Fibroblast of peridontal ligament (primary cell): ENCODE measurements around the gene TCEAL9.
"Not testable (repeated sequence)": the region's sequence is repeated elsewhere in the genome, so short reads cannot be mapped to it uniquely, and the experiment has no call there.

Experiments used
- DNase-seq: peaks from one replicate; pipeline ENCODE4 v3.0.0-alpha.2; 2010; ENCODE audit errors: extremely low read depth

The TCEAL9 gene

DNA sequence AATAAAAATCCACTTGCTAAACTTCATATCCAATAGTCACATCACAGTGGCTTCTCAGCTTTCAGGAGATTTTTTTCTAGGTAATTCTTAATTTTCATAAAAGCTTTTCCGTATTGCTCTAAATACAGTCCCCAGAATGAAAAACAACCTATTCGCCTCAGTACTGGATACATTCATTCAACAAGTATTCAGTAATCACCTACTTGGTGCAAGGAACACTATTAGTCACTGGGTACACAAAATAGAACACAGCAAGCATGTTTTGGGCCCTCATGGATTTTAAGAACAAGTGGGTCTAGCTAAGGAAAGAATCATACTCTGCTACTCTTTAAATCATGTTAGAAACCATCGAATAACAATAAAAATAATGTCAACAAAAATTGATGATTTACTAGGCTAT lies 17.3 kb downstream of the TCEAL9 start:
- no peak for DNase-seq

DNA sequence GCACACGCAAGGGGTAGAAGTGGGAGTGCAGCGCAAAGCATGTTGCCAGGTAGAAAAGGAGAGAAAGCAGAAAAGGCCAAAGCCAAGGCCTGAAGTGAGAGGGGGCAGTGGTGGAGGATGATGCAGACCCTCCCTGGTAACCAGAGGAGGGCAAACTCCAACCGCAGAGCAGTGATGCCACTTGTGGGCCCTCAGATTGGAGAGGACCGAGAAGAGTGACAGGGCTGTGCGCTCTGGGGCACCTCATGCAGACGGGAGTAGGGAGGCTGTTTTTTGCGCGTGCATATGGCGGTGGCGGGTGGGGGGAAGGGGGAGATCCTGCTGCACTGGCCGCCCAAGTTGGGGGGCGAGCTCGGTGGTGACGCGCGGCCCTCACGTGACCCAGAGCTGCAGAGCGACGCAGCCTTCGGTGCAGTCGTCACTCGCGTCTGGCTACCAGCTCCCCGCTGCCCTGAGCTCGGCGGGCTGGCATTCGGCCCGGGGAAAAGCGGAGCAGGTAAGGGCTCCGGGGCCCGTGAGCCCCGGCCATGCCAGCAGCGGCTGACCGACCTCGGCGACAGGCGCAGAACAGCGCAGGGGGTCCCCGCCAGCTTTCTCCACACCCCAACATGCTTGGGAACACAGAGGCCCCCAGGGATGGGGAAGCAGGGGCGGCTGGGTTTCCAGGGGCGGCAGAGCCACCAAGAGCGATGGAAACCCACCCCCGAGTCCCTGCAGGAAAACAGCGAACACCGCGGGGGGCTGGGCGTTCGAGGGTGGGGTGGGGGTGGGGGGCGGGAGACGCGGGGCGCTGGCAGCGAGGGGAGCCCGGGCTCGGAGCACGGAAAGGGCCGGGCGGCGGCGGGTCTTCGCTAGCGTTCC lies 20.0 kb downstream of the TCEAL9 start, which contains the start of gene BEX3:
Gene BEX3, plus strand, starts transcription at position 421 of the 861 bp plus-strand sequence. CDS start 984 bp downstream, outside the sequence.
- DNase-seq: peak; percentile 53

DNA sequence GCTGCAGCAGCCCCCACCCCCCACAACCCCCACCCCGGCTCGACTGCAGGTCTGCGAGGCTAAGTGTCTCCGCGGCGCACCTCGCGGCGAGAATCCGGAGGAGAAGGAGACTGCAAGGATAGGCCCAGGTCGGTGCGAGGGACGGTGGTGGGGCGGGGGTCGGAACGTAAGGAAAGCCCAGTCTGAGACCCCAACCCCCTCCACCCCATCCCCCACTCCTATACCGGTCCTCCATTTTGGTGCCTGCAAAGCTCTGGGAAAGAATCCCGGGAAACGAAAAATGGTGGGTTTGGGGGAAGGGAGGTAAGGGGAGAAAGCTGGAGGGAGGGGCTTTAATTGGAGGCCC lies 20.6 kb downstream of the TCEAL9 start:
- DNase-seq: peak; percentile 44

DNA sequence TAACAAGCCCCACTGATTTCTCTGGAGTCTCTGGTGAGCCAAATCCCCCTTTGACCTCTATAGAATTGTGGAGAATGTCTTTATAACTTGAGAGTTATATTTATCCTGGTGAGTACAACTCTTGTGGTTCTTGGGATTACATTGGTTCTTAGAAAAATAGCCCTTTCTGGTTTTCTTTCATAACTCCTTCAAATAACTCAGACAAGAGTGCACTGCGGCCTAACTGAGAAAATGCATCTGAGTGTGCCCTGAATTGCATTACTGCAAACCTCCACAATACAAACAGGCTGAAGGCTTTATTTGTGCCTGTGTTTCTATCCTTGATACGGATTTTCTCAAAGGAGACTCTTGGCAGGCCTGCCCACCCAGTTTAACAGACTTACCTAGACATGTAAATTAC lies 22.7 kb downstream of the TCEAL9 start:
- DNase-seq: peak; percentile 54

DNA sequence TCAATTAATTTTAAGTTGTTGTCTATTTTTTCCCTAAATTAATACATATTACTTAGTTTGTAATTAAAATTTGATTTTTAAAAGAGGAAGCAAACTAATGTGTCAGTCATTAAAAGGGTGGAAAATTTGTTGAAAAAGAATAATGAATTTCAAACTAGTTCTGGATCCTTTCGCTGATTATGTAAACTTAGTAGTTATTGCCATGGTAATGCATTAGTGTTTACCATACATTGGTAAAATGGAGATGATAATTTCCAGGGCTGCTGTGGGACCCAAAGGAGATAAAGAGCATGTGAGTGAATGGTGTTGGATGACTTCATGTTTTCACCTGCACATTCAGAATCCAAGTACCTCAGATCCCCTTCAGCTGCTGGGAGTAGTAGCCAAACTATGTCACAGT lies 26.6 kb downstream of the TCEAL9 start:
- no peak for DNase-seq

DNA sequence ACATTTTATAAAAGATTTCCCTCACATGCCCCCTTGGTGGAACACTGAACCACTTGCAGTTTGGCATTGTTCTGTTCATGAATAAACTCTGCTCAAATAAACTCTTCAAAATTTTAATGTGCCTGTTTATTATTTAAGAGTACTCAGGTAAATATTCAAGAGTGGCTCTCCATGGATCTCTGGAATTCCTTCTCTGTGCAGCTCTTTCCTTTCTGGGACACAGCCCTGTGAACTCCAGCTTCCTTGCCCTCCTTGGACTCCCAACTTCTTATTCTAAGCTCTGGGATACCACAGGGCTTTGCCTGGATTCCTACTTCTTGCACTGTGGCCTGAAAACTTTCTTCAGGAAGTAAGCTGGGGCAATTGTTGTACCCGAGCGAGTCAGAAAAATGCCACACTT lies 28.4 kb downstream of the TCEAL9 start:
- no peak for DNase-seq

DNA sequence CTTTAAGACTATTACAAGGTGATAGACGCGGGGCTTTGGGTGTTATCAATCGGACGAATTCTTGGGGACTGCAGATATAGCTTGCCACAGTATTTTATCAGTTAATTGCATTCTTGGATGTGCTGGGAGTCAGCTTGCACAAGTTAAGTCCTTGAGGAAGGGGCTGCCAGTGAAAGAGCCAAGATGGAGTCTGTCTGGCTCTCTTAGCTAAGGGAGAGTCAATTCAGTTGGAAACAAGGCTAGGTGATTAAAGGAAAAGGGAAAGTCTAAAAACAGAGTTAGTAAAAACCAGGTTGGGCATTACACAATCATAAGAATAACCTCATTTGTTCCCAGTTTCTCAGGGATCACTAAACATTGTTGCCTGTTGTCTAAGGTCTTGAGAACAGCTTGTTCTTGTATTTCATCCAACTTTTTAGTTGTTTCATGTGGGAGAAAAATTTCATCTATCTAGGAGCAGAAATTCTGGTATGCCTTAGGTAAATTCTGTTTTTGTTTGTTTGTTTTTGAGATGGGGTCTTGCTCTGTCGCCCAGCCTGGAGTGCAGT lies 29.1 kb downstream of the TCEAL9 start:
- not testable (repeated sequence) for DNase-seq

DNA sequence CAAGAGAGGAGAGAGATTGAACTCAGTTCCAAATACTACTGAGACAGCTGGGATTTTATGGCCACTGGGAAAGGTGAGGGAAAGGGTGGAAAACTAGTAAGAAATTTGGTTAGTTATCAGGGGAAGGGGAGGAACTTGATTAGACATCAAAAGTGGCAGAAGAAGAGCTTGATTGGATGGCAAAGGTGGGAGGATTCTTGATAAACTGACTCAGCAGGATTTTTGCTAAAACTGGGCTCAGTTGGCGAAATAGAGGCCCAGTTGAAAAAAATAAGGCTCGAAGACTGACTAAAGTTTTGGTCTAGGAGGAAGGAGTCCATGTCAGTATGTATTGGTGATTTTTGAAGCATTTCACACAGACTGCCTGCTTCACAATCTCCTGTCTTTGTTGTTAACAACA lies 30.0 kb downstream of the TCEAL9 start:
- DNase-seq: no peak

DNA sequence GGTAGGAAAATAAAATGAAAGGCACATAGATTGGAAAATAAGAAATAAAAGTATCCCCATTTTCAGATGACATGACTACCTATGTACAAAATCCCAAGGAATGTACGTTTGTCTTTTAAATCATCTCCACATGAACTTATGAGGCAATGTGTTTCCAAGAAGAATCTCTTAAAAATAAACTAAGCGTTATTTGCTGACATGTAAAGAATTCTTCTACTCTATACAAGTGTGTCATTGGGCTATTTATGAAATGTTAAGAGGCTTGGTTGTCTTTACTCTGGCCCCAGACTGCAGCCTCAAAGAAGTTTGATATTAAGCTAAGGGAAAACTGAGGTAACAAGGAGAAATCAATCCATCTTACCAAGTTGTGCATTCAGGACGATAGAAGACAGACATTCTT lies 37.2 kb downstream of the TCEAL9 start:
- DNase-seq: no peak

DNA sequence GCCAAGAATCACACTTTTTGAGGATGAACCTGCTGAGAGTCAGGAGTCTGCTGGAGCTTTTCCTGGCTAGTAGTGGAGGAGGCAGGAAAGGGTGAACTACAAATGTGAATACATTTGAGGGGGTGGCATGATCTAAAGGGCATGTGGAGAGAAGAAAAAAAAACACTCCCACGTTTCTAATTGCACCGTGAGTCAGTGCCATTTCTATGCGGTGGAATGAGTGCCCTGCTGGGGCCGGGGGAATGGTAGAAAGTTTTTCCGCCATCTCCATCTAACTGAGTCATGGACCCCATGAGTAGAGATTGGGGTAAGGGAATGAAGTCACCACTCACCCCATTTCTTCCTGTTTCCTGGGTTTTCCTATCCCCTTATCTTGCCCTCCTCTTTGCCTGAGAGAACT lies 39.9 kb downstream of the TCEAL9 start:
- DNase-seq: peak; percentile 53

DNA sequence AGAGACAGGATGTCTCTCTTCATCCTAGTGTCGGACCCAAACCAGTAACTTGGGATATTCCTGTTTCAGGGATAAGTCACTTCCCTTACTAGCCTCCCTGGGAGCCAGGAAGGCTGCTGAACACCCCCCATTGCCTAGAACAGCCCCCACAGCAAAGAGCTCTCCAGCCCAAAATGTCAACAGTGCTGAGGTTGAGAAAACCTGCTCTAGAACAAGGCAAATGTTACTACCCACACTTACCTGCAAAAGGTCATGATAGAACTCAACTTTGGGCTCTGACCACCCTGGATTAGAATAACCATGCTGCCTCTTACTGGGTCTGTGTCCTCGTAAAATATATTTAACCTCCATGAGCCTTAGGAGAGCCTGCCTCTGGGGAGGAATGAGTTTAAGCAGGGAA lies 40.4 kb downstream of the TCEAL9 start:
- DNase-seq: no peak

DNA sequence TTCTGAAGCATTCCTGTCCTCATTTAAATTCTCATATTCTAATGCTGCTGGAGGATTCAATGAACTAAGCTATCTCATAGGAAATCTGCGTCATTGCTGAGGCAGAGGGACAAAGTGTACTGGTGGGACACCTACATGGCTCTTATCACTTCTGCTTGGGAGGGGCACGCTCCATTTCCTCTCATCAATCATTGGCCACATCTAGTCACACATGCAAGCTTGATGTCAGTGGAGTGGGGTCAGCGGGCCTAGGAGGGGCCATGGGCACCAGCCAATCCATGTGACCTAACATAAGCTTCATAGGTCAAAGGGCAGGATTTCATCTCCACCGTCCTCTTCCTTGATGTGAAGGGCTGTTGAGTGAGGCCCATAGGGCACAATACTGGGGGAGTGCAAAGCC lies 41.4 kb downstream of the TCEAL9 start:
- DNase-seq: no peak

DNA sequence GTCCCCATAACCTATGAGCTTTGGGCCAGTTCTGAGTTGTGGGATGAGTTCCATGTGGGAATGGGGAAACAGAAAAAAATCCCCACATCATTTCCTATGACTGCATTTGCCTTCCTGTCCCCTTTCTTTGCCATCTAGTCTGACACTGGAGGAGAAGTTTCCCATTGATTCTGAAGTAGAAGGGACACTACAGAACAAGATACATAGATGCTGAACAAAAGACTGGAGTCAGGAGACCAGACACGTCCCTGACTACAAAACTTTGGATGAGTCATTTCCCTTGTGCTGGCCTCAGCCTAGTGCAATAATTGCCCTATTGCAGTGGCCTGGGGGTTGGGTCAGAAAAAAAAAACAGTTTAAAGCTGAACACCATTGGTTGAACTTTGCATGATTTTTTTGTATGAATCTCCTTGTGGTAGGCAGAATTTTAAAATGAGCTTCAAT lies 42.1 kb downstream of the TCEAL9 start:
- peak; percentile 85 for DNase-seq

DNA sequence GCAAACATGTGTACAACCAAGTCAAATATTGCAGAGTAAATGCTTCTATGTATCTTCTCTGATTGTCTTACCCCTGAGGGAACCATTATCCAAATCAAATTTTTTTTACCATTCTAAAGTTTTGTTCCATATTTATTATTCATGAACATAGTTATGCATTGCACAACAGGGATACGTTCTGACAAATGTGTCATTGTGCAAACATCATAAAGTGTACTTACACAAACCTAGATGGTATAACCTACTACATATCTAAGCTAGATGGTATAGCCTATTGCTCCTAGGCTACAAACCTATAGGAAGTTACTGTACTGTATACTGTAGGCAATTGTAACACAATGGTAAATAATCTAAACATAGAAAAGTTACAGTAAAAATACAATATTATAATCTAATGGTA lies 43.4 kb downstream of the TCEAL9 start:
- peak; percentile 9 for DNase-seq

DNA sequence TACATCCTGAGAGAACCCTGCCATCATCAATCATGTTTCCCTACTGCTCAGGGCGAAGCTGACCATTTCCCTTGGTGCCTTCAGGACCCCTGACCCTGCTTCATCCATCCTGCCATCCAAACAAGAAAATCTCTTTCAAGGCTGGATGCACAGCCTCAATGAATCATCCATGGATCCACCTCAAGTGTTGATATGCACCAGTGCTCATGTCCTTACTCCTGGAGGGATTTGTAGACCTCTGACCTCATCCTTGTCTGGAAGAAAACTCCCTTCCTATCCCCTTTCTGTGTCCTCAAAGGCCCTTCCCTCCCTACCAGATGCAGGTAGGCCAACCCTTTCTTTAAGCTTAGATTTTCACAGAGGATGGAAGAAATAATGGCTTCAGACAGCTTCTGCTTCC lies 44.6 kb downstream of the TCEAL9 start:
- DNase-seq: no peak

DNA sequence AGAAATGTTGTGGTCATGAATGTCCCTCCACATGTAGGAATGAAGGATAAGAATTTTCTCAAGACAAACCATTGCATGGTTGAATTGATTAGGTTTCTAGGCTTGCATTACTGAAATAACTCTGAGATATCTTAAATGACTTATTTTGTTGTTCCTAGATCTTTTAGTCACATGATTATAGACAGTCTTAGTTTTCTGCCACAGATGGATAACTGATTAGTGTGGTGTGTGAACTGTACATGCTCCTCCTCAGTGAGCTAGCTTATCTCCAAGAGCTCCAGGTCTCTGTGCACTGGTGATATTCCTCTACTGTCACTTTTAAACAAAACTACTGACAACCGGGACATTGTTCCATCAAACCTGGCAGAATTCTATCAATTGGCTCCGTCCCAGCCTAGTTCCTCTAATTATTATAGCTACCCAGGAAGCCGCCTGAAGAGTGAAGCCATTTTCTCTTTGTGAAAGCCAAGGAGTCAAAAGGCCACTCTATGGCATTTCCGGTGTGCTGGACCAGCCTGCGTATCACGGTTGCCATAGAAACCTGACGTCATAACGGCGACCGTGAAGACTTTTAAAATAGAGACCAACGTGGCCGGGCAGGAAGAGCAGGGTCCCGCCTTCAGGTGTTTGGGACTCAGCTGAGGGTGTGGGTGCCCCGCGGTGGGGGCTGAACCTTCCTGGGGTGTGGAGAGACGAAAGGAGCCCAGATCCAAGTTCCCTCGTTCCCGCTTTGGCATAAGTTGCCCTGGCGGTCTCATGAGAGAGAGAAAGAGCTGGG lies 48.1 kb downstream of the TCEAL9 start:
- peak; percentile 90 for DNase-seq

DNA sequence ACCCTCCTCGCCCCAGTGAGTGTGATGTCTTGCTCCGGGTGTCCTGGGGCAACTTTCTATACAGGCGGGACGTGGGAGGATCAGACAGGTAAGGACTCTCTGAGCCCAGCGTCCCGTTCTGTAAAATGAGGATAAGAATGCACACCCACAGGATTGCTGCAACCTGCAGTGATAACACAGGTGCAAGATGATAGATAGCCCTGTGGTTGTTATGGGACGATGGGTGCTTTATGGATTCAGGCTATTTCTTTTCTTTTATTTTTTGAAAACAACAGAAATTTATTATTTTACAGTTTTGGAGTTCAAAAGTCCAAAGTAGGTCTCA lies 48.7 kb downstream of the TCEAL9 start:
- no peak for DNase-seq

DNA sequence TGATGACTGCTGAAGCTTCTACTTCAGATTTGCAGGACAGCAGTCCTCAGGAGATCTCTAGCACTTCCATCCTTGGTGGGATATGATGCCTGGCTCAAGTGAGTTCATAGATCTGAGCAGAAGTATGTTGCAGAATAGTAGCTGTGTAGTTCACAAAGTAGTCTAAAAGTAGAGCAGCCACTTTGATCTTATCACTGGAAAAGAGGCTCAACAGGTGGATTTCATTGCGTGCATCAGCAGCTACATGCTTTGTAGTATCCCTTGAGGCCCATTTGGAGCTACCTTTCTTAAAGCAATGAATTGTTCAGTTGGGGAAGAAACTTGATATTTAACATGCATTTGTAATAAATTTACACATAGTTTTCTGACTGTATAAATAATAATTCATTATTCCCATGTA lies 50.0 kb downstream of the TCEAL9 start:
- no peak for DNase-seq

DNA sequence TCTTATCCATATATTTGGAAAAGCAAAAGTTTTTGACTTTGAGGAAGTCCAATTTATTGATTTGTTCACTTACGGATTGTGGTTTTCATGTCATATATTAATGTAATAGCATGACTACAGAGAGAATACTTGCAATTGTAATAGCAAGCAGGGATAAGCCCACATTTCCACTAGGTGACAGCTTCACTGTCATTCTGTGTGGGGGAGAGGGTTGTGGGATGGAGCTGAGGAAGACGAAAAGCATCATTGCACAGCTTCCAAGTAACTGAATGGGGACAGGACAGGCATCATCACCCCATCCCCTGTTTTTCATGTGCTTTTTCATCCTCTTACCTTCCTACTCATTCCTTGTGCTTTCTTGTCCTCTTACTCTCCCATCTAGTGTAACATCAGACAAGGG lies 51.5 kb downstream of the TCEAL9 start:
- no peak for DNase-seq
